ENCODE results near the gene TEPSIN.

- TF ChIP-seq CTCF (IDR thresholded peaks at IDR 0.05): no peak
- no peak for TF ChIP-seq EP300 (IDR thresholded peaks at IDR 0.05; ENCODE audit: low read depth)
- no peak for TF ChIP-seq POLR2A (IDR thresholded peaks at IDR 0.05)
- TF ChIP-seq POLR2AphosphoS5 (IDR thresholded peaks at IDR 0.05): no peak
These were observed 26.7 kb upstream of the TEPSIN start for GRCh38 chr17:81265576-81265975.

All from transverse colon (tissue), 4 donors.